NCI-H446 (cell line): ENCODE results near the gene AKAP8.

Experiments
- DNase-seq, 2 experiments: peaks; one replicate each; lab custom pipeline; 2025; lab: John Stamatoyannopoulos, UW

AKAP8 gene

DNA sequence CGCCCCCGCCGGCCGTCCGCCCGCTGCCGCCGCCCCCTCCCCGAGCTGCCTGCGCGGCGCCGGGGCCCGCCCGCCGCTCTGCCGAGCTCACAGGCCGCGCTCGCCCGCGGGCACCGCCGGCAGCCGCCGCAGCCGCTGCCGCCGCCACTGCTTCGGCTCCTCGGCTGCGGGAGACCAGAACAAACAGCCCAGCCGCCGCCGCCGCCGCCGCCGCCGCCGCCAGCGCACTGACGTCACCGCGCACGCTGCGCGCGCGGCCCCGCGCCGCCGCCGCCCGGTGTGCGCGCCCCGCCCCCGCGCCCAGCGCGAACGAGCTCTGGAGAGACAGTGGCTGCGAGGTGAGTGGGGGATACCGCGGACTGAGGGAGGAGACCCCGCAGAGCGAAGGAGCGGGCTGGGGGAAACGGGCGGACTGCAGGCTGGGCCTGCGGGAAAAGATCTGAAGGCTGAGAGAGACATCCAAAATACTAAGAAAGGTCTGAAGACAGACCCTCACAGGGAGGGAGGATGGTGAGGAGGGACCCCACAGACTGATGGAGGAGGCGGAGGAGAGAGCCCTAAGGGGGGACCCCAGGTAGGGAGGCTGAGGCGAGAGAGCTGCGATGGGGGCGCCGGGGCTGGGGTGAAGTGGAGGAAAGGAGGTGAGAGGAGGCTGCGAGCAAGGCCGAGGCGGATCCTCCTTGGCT, 47.1 kb downstream of the AKAP8 start, which contains the start of gene BRD4:
Gene BRD4, minus strand, starts transcription at position 229 of the 686 bp plus-strand sequence. CDS start 59,440 bp downstream, outside the sequence.
- peak in 1 of 2 experiments; percentile 74 for DNase-seq

DNA sequence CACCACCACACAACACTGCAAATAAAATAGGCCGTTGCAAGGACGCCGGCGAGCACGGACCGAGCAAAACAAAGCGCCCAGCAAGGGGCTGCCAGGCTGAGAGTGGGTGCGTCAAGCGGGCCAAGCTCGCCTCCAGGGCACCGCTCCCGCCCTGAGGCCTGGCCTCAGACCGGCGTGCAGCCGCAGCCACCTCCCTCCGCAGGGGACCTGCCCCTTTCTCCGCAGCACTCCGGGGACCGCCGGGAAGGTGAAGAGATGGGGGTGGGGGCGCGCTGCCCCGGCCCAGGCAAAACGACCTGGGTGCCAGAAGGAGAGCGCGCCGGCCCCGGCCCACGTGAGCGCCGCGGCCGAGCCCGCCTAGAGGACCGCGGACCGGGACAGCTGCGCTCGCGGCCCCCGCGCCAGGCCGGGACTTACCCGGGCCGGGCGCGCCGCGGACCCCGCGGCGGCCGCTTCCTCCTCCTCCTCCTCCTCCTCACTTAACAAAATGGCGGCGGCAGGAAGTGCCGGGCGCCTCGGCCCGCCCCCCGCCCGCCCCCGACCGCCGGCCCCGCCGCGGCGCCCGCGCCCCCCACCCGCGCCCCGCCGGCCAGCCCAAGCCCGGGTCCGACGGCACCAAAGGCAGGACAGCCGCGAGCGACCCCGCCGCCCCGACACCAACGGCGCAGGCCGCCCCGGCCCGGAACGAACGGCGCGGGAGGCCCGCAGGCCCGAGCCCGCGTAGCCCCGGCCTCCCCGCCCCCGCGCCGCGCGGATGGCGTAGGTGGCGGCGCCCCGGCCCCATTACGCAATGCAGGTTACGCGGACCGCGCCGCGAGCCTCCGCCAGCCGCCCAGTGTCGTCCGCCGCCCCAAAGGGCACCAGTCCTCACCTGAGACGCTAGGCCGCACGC, 47.9 kb downstream of the AKAP8 start:
- DNase-seq = peak in 1 of 2 experiments; percentile 60

DNA sequence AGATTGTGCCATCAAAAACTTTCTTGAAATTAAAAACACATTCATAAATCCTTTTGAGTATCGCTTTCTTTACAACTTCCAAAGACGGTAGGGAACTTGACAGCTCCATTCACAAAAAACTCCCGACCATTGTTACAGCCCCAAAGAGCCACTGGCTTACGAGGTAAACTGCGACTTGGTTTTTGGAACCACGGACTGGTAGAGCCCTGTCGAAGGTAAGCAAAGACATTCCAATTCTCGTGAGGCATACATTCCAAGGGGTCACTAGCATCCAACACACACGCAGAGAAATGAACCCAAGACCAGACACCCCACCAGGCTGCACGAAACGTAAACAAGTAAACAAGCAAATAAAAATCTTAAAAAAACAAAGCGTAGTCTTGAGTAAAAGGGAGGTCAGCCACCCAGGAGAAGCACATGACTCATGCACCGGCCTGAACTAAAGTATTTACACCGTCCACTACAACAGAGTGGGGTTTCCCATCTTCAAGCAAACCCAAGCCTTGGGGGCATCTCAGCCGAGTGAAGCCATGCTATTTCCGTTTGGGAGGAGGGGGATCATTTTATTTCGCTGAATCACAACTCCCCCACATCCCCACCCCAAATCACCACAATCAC, 48.7 kb downstream of the AKAP8 start:
- DNase-seq = no peak

DNA sequence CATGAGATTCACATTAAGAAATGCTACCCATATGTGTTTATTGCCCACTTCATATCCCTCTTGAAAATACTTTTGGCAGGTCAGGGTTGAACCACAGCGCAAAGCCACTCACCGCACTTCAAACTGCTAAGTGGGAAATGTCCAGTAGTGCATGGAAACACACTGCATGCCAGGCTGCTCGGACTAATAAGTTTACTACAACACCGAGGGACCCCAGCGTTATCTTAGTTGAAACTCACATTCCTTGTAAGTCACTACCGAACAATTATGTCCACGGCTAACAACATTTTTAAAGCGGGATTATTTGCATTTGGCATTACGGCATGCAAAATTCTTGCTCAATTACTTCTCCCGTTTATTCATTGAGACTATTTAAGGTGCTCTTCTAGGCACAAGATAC, 51.3 kb downstream of the AKAP8 start:
- DNase-seq = no peak

DNA sequence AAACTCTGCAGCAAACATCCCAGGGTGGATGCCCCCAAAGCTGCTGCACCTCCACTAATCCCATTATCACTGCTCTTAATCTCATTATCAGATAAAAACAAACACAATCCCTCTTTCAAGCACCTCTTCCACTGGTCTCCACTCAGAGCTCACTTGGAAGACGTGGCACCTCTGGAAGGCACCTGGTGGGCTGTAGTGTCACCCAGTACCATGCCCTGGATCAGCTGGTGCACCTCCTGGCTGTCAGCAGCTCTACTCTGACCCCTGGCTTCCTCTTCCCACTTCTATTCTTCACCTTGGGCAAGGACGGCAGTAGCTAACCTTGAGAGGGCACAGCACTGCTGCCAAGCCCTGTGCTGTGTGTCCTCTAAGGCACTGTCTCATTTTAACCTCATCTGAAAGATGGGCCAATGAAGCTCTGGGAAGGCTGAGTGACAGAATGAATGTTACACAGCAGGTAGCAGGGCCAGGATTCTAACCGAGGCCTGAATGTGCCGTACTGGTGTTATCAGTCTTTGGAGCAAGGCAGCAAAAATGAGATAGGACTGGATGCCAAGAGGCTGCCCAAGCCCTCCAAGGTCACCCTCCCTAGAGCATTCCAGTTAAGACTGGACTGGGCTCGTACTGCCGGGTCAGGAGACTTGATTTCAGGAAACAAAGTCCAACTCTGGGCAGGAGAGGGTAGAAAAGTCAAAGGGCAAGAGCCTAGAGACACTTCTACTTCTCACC, 54.6 kb downstream of the AKAP8 start:
- no peak for DNase-seq

DNA sequence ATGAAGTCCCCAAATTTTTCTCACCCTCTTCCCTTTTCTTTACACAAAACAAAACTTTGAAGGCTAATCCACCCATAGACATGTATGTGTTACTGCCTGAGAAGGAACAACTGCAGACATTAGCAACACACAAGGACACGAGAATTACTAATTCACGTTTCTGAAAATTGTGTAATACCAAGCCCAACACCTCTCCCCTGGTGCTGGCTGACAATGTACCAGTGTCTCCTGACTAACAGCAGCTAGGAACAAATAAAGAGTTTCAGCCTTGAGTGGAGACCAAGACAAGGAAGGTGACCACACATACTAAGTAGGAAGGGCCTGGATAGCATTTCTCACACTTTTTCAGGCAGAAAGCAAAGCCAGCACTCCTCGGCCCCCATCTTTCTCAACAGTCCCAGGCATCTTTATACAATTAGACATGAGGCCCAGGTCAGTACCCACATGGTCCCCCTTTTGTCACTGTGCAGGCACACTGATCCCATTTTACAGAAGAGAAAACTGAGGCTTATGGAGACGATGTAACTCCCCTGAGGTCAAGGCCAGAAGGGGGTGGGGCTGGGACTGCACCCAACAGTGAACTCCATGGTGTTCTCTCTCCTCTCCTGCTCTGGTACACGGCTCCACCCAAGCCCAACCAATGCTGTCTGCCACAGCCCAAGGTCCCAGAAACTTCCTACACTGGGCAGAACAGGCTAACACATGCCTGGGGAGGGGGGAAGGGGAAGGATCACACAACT, 55.9 kb downstream of the AKAP8 start:
- DNase-seq = no peak

DNA sequence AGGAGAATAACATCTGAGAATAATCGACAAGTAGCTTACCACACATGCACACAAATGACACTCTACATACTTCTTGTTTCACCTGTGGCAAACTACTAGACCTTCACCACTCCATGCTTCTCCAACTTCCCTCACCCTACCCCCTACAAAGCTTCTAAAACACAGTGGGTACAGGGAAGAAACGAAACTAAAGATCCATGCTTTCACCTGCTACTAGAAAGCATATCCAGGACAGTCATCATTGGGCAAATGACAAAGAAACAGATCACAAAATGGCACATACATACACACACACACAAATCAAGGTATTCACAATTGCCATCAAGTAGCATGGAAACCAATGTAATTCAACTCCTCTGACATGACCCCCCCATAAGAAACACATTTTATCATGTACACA, 57.8 kb downstream of the AKAP8 start:
- DNase-seq = no peak

DNA sequence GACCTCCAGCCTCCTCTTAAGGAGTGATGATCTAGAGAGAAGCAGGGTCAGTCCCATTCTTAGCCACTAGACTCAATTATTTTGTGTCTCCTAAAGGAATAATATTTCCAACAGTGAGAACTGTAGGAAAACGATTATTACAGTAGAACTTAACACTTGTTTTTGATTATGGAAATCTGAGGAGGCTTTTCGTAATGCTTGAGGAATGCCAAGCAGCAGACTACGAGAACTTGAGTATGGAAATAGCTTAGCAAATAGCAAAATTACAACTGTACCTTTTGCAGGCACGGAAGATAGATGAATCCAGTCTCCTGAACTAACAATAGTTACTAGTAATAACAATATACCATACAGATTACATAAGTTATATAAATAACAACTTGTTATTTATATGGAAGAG, 59.5 kb downstream of the AKAP8 start:
- no peak for DNase-seq

DNA sequence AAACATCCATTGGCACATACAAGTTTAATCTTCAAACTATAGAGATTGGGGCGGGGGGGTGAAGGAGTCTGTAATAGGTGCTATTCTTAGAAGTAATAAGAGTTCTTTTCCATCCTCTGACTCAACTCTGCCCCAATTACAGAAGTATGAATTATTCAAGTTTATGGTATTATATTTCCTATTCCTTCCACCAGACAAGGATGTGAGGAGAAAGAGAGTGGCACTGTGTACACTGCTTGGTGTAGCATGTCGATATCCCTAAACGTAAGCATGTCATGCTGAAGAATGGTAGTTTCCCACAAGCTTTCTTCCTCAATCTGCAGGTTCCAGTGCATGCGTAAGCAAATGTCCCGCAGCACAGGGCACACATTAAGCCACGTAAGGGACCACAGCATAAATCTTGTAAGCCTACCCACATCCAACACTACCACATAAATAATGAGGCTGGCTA, 61.3 kb downstream of the AKAP8 start:
- no peak for DNase-seq

DNA sequence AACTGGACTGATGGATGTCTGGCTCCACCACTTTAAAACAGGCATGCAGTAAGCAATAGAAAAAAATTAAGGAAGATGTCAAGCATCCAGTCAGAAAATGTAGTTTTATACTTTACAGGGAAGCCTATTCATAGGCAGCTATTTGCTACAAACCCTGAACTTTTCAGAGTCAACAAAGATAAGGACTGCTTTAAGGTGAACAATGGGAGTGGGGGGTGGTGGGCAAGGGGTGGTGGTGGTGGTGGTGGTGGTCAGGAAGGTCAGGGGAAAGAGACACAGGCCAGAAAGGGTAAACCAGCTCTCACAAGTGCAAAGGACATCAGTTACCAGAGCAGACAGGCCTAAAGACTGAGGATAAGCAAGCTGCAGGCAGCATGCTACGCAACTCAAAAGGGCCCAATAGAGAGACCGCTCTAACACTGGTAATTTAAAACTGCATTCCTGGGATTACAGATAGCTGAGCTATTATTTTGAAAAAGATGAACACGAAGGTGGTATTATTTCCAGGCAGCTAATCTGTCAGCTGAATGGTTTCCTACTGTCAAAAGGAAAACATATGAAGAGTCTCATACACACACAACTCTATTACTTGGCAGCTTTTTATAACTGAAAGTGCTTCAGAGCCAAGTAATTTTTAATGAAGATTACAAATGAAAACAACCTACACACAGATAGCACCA, 62.1 kb downstream of the AKAP8 start:
- DNase-seq = no peak

DNA sequence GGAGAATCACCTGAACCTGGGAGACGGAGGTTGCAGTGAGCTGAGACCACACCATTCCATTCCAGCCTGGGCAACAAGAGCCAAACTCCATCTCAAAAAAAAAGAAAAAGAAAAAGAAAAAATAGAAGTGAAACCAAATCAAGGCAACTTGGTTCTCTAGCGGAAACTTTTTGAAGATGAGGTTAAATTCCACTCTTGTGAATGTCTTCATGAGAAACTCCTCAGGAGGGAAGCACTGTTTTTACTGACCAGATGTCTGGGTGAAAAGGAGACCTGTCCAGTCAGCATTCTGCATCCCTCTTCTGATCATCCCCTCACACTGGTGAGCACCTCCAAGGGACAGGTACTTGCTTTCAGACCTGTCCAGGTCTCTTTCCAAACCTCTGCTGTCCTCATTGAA, 63.1 kb downstream of the AKAP8 start:
- DNase-seq = no peak

DNA sequence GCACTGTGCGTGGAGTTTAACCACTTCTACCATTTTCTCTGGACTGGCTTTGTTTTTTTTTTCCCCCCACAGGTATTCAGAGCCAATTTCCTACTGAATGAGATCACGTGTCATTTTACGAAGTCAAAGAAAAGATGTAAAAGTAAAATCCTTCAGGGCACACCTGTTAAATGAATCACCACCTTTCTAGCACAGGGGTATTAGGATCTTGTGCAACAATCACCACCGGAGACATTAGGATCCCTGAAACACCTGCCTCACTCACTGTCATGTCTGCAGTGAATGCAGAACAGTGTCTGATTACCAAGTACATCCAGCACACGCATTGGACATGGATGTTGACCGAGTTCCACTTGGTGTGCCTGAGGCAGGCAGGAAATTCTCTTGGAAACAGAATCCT, 64.5 kb downstream of the AKAP8 start:
- DNase-seq = no peak

DNA sequence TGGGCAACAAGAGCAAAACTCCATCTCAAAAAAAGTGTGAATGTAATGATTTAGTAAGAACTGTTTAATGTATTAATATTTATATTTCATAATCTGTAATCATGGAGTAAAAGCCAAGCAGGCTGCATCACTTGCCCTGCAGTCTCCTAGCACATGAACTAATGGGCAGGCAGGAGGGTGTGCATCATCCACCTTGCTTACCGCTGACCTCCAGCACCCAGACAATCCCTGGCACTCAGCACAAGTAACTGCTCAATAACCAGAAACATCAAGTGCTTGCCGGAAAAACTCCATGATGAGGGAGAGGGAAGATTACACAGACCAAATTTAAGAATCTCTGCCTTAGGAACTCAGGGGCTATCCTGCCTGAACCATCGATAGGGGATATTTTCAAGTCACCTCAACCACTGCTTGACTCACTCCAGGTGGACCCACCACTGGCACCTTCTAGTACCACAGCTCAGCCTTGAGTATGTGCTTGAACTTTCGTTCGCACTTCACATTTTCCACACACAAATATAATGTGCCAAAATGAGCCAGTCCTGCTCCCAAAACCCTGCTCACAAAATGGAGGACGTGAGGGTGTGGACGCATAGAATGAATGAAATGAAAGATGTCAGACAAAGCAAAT, 65.8 kb downstream of the AKAP8 start:
- no peak for DNase-seq

DNA sequence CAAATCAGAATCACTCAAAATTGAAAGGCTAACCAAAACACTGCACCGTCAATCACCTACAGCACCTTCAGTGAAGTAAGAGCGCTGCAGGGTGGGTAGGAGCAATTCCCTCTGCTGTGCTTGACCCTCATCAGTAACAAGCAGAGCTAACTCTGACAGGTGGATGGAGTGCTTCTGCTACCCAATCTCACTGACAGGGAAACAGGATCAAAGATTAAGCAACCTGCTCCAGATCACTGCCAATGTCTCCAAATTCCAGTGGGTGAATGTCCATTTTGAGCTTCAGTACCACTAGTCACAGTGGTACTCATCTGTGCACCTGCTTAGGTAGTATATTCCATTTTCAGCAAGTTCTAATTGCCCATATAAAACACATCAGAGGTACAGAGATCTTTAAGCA, 72.4 kb downstream of the AKAP8 start:
- DNase-seq = no peak

DNA sequence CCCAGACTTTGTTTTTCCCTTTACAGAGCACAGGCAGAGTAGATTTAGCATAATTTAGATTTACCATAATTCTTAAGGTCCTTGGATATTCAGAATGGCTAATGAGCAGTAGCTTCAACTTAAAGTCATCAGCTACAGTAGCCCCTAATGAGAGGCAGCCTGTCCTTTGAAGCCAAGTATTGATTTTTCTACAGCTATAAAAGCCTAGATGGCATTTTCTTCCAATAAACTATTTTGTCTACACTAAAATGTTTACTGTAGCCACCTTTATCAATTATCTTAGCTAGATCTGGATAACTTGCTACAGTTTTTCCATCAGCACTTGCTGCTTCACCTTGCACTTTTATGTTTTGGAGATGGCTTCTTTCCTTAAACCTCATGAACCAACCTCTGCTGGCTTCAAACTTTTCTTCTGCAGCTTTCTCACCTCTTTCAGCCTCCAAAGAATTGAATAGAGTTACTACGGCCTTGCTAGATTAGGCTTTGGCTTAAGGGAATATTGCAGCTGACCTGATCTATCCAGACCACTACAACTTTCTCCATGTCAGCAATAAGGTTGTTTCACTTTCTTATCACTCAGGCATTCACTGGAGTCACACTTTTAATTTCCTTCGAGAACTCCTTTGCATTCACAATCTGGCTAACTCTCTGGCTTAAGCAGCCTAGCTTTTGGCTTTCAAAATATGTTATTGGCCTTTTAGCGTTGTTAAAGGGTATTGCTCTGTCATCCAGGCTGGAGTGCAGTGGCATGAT, 73.8 kb downstream of the AKAP8 start:
- DNase-seq = no peak

DNA sequence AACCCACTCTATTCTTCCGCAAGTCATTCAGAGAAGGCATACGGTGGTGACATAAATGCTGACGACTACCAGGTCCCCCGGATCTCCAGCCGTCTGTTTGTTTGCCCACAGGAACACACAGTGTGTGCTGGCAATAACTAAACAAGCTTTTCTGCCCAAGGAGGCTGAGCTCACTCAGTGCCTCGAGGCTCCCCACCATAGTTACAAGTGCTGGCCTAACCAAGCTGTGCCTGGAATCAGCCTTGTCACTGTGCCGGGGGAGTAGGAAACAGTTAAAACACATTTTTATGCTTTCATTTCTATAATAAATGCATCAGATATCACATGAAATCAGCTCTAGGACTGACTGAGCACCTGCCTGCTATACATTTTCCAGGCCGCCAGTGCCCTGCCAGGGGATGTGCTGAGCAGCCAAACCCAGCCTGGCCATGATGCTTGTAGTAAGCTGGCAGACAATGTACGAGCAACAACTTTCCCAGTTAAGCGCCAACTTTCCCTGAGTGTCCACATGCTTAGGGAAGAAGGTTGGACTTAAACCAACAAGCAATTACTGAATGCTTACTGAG, 75.4 kb downstream of the AKAP8 start:
- peak; percentile 81 to 93 for DNase-seq
